HG03439 (cell line): ENCODE results near the gene TRIM46.
A peak's percentile ranks its signal among the peaks of the same experiment; 100 is the strongest.

Experiments
- ATAC-seq: cut with Tn5 transposase; IDR thresholded peaks from one replicate; pipeline ENCODE4 v1.9.1; 2021; ENCODE audit warnings: mild to moderate bottlenecking, moderate library complexity; ENCODE audit not compliant: unreplicated experiment

Gene TRIM46

DNA sequence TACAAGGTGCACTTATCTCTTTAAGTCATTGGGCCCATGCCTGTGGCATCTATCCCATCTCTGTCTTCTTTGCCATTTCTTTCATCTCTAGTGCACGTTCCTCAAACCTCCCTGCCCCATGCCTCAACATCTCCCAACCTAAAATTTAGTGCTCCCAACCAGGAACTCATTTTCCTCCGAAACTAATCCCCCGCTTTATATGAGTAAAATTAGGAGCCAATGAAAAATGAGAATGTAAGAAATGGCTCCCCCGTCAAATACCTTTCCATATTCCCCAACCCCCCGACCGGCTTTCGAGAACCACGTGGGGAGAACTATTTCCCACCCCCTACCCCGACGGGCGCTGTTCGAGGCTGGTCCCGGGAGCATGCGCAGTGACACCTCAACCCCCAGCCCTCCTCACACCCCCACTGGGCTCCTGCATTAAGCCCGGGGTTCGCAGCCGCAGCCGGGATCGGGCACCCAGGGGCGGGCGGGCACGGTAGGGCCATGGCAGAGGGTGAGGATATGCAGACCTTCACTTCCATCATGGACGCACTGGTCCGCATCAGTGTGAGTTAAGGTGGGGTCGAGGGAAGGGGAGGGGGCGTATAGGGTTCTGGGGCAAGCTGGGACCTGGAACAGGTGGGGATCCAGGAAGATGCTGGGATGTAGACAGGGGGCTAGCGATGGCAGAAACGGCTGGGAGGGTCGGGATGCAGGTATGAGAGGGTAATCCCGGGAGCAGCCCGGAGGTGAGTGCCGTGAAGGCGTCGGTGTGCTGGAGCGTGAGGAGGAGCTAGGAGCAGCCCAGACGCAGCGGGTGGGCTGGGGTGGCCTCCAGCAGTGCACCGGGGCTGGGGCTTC, at the start of gene TRIM46:
Gene TRIM46, plus strand, starts transcription at position 372 of the 846 bp plus-strand sequence. Its CDS starts 118 bp downstream, at position 490.
- ATAC-seq = no peak

DNA sequence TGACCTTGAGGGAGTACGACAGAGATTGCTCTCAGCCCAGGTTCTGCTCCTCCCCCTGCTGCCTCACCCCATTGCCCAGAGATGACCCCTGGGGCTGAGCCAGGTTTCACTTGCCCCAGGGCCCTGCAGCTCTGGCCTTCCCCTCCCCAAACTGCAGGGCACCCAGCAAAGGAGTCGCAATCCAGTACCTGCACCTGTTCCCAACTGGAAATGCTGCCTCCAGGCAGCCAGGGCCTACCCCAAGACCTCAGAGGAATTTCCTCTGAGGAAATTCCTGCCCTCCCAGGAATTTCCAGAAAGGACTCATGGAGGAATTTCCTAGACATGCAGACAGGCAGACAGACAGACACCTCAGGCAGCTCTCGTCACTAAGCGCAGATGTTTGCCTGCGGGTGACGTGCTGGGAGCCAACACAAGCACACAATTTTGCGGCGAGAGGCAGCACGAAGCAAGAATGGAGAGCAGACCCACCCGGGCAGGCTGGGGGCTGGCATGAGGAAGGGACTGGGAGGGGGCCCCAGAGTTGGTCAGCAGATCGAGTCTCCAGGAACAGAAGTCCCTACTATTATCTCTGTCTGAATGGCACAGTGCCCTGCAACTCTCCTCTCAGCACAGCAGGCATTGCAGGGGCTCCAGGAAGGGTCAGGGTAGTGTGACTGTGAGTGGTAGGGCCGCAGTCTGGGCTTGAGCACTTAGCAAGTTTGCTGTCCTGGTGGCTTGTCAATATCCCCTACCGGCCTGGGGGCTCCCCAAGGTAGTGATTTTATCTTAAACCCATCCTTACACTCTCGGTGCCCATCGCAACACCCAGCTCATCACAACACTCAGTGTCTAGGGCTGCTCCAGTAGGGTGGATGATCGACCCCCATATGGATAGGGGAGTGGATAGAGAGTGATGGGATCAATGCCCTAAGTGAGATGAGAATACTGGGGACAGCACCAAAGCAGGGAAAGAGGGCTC, 48.9 kb upstream of the TRIM46 start:
- ATAC-seq = no peak

GRCh38 chr1:155125511-155125945, 48.1 kb upstream of the TRIM46 start:
- ATAC-seq = no peak

DNA sequence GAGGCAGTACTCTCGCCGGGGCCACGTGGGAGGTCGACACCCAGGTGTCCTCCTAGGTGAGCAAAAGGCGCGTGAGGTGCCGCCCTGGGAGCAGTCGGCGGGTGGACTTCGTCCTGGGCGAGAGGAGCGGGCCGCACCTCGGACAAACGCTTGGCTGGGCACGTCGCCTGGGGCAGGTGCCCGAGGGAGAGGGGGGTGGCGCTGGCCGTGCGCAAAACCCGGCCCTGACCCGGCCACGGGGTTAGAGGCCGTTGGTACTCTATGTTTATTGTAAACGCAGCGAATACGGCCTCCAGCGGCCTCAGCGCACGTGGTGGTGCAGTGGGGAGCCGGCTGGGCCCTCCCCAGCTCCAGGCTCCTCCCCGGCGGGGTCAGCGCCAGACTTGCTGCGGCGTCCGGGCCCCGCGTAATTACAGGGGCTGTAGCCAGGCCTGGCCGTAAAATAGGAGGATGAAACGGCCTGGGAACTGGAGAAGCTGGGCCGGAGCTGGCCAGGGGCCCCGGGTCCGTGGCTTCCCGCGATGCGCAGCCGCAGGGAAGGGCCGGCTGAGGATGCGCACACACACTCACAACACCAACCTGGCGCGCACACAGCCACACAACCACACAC, 47.6 kb upstream of the TRIM46 start:
- no peak for ATAC-seq

DNA sequence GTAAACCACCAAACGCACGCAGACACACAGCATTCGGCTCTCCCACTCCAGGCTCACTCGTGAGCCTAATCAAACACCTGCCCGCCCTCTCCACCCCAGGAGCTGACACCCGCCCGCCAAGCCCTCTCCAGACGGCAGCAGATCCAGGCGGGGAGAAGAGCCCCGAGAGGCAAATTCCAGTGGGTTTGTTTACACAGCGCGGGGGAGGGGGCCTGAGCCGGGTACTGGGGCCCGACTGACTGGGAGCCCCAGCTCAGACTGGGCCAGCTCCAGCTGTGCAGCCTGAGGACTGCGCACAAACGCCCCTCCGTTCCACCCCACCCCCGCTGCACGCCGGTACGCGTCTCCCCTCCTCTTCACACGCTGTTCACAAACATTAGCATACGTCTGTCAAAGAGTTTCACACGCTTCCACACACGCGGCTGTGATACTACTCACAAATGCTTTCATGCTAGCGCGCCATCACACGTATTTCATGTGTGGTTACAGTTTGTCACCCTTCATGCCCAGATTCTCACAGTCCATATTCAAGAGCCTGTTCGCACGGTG, 47.0 kb upstream of the TRIM46 start:
- no peak for ATAC-seq

- ATAC-seq = no peak
Measured at GRCh38 chr1:155127105-155127966, 46.3 kb upstream of the TRIM46 start, which contains the start of gene EFNA1. Gene EFNA1 (plus strand): TSS chr1:155127876. CDS start chr1:155127978, 102 bp downstream.

GRCh38 chr1:155127967-155128754, 45.5 kb upstream of the TRIM46 start:
- no peak for ATAC-seq

DNA sequence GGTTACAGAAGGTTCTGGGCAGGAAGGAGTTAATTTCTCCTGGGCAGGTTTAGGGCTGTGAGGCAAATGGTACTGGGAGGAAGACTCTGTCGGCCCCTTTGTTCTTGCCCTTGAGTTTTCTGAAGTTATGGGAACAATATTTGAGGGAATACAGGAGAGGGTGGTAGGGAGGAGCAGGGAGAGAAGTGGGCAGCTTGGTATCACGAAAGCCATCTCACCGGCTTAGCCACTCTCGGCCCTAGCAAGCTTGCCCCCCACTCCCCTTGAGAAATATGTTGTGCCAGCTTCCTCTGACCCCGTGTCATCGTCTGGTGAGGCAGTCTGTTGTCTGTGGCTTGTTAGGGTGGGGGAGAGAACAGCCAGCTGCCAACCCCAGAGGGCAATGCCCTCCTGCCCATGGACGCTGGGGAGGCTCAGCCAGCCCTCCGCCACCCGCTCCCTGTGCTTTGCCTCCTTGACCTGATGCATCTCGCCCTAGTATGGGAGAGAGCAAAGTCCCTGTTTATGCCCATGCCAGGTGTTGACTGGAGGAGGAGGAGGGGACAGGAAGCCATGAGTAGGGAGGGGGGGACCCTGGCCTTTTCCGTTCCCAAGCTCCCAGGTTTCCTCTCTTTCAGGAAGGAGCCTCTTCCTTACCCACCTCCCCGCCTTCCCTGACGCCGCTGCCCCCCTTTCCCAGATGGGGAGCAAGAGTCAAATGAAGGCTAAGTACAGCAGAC, 44.7 kb upstream of the TRIM46 start:
- no peak for ATAC-seq

GRCh38 chr1:155130272-155131006, 43.2 kb upstream of the TRIM46 start:
- ATAC-seq = no peak

DNA sequence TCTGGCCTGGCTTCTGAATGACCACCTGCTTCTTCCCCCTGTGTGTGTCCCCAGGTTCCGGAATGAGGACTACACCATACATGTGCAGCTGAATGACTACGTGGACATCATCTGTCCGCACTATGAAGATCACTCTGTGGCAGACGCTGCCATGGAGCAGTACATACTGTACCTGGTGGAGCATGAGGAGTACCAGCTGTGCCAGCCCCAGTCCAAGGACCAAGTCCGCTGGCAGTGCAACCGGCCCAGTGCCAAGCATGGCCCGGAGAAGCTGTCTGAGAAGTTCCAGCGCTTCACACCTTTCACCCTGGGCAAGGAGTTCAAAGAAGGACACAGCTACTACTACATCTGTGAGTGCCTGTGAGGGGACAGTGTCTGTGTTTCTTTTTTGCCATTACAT, 42.4 kb upstream of the TRIM46 start:
- no peak for ATAC-seq

- no peak for ATAC-seq
Measured at GRCh38 chr1:155131856-155132255, 41.8 kb upstream of the TRIM46 start.

GRCh38 chr1:155133799-155134281, 39.8 kb upstream of the TRIM46 start:
- no peak for ATAC-seq

DNA sequence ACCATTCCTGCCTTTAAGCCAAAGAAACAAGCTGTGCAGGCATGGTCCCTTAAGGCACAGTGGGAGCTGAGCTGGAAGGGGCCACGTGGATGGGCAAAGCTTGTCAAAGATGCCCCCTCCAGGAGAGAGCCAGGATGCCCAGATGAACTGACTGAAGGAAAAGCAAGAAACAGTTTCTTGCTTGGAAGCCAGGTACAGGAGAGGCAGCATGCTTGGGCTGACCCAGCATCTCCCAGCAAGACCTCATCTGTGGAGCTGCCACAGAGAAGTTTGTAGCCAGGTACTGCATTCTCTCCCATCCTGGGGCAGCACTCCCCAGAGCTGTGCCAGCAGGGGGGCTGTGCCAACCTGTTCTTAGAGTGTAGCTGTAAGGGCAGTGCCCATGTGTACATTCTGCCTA, 39.3 kb upstream of the TRIM46 start:
- no peak for ATAC-seq

GRCh38 chr1:155134880-155135414, 38.7 kb upstream of the TRIM46 start:
- no peak for ATAC-seq

- peak; percentile 78 for ATAC-seq
Measured at GRCh38 chr1:155135415-155136028, 38.1 kb upstream of the TRIM46 start, which contains the start of gene SLC50A1. Gene SLC50A1 (plus strand): TSS chr1:155135852. CDS start chr1:155135912, 60 bp downstream.

GRCh38 chr1:155136748-155137147, 36.9 kb upstream of the TRIM46 start:
- ATAC-seq = no peak
